ENCODE results near the gene CNGA2.

DNA sequence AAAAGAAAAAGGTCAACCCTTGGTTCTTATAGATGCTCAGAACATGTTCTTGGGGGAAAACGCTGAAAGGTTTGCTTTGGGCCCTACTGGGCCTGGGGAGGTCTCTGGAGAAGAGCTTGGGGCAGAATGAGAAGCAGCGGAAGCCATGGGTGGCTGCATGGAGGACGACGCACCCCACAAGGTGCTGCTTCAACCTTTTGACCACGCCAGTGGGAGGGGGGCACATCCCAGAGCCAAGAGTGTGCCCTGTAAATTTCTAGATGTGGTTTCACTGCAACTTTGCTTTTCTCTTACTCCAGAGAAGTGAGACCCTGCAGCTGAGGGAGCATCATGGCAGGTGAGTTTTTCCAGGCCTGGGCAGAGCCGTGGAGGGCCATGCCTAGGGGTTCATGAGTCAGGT, 36.1 kb upstream of the CNGA2 start:
- TF ChIP-seq, protein P1, sequence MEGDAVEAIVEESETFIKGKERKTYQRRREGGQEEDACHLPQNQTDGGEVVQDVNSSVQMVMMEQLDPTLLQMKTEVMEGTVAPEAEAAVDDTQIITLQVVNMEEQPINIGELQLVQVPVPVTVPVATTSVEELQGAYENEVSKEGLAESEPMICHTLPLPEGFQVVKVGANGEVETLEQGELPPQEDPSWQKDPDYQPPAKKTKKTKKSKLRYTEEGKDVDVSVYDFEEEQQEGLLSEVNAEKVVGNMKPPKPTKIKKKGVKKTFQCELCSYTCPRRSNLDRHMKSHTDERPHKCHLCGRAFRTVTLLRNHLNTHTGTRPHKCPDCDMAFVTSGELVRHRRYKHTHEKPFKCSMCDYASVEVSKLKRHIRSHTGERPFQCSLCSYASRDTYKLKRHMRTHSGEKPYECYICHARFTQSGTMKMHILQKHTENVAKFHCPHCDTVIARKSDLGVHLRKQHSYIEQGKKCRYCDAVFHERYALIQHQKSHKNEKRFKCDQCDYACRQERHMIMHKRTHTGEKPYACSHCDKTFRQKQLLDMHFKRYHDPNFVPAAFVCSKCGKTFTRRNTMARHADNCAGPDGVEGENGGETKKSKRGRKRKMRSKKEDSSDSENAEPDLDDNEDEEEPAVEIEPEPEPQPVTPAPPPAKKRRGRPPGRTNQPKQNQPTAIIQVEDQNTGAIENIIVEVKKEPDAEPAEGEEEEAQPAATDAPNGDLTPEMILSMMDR (IDR thresholded peaks at IDR 0.05; ENCODE audit: low read length): no peak
- TF ChIP-seq EZH2phosphoT487 (IDR thresholded peaks at IDR 0.05; ENCODE audit: low read length): no peak
- TF ChIP-seq EZH2 (optimal IDR thresholded peaks at IDR 0.05; ENCODE audit: low read depth, low read length): no peak

All from MM.1S (cell line).